PC-3 (cell line): Measurements from ENCODE around the gene CD44. TPM values are rescaled to one million over a fixed set of nuclear protein-coding genes. Genes with fewer than 3 reads are reported as not detected.

ENCODE experiments used
- ATAC-seq: fragments of 200-7000 bp; cut with Tn5 transposase; 2 replicates; pipeline ENCODE4 v1.9.1; 2020; ENCODE audit warnings: mild to moderate bottlenecking, moderate library complexity
- BruUV-seq: library from RNA; stranded (reverse); fragments of 400-500 nt; replicated peaks from 2 replicates; lab custom pipeline; 2021; lab: Mats Ljungman, UMichigan
- CTCF ChIA-PET: fragments of 300-600 bp; sonication (Branson Sonifier 250); formaldehyde crosslinking; loops from one replicate; lab custom pipeline; 2022; ENCODE audit warnings: antibody characterized with exemption; lab: Charles Lee
- POLR2A ChIA-PET: fragments of 300-600 bp; sonication (Branson Sonifier 250); formaldehyde crosslinking; loops from one replicate; lab custom pipeline; 2022; ENCODE audit warnings: antibody characterized with exemption; ENCODE audit not compliant: unreplicated experiment; lab: Charles Lee
- DNase-seq: peaks from one replicate; pipeline ENCODE4 v3.0.0-alpha.2; 2015
- H2AFZ ChIP-seq: fragments of 300-600 bp; sonication (generic); 2 replicates; pipeline ENCODE4 v1.6.0; 2016; ENCODE audit warnings: antibody characterized with exemption, low read length
- H3F3A ChIP-seq: fragments of 300-600 bp; sonication (generic); one replicate; pipeline ENCODE4 v1.6.0; 2017; ENCODE audit warnings: antibody characterized with exemption, low read length, control low read depth, mild to moderate bottlenecking; ENCODE audit not compliant: unreplicated experiment
- H3K27ac ChIP-seq: fragments of 300-600 bp; sonication (generic); 2 replicates; pipeline ENCODE4 v1.5.1; 2016; ENCODE audit warnings: mild to moderate bottlenecking, low read length
- H3K27me3 ChIP-seq: fragments of 300-600 bp; sonication (generic); 2 replicates; pipeline ENCODE4 v1.6.1; 2016; ENCODE audit warnings: low read length, mixed read lengths
- H3K36me3 ChIP-seq: fragments of 300-600 bp; sonication (generic); 2 replicates; pipeline ENCODE4 v1.6.1; 2016; ENCODE audit warnings: low read depth, mixed run types, low read length, mixed read lengths
- H3K4me1 ChIP-seq: fragments of 300-600 bp; sonication (generic); 2 replicates; pipeline ENCODE4 v1.5.1; 2016; ENCODE audit warnings: low read length; ENCODE audit not compliant: insufficient read depth
- H3K4me2 ChIP-seq: fragments of 300-600 bp; sonication (generic); 2 replicates; pipeline ENCODE4 v1.6.0; 2016; ENCODE audit warnings: low read length
- H3K4me3 ChIP-seq: fragments of 300-600 bp; sonication (generic); 2 replicates; pipeline ENCODE4 v1.5.1; 2016; ENCODE audit warnings: mild to moderate bottlenecking, low read length, mixed read lengths
- H3K79me2 ChIP-seq: fragments of 300-600 bp; sonication (generic); 2 replicates; pipeline ENCODE4 v1.6.1; 2017; ENCODE audit warnings: low read length, mixed read lengths
- H3K9ac ChIP-seq: fragments of 300-600 bp; sonication (generic); 2 replicates; pipeline ENCODE4 v1.6.0; 2016; ENCODE audit warnings: mild to moderate bottlenecking, low read length
- H3K9me2 ChIP-seq: fragments of 300-600 bp; sonication (generic); replicated peaks from 2 replicates; pipeline ENCODE4 v1.6.1; 2016; ENCODE audit warnings: mixed run types, low read length, mixed read lengths
- H3K9me3 ChIP-seq: fragments of 300-600 bp; sonication (generic); 2 replicates; pipeline ENCODE4 v1.6.1; 2016; ENCODE audit warnings: low read length, mixed read lengths
- H4K20me1 ChIP-seq: fragments of 300-600 bp; sonication (generic); 2 replicates; pipeline ENCODE4 v1.6.1; 2016; ENCODE audit warnings: low read length, mixed read lengths
- EZH2 ChIP-seq: fragments of 300-600 bp; sonication (generic); IDR thresholded peaks from one replicate; pipeline ENCODE4 v1.6.1; 2017; ENCODE audit warnings: antibody characterized with exemption, mild to moderate bottlenecking, low read length; ENCODE audit not compliant: unreplicated experiment
- EZH2phosphoT487 ChIP-seq: fragments of 300-600 bp; sonication (generic); IDR thresholded peaks from 2 replicates; pipeline ENCODE4 v1.6.1; 2018; ENCODE audit warnings: mild to moderate bottlenecking, antibody characterized with exemption, low read length, borderline replicate concordance
- intact Hi-C: fragments of 100-400 bp; cut with micrococcal nuclease; formaldehyde crosslinking; loops from 2 replicates; pipeline ENCODE4 v1.9.0; 2023
- total RNA-seq: library from RNA; depleted of rRNA; stranded (reverse); fragments of >200 nt; gene quantifications from 2 replicates; pipeline ENCODE4 v1.2.3, GENCODE V29; 2014
- TF ChIP-seq, protein P1 (sequence below): fragments of 300-600 bp; sonication (generic); conservative IDR thresholded peaks from 2 replicates; pipeline ENCODE4 v1.5.1; 2017; ENCODE audit warnings: antibody characterized with exemption, low read depth, mild to moderate bottlenecking, low read length

The CD44 gene
- total RNA-seq, 1 experiment from 2014 or later = 181 TPM

GRCh38 chr11:35214226-35214770, 75.3 kb downstream of the CD44 start:
- no peak overlapping the region for H3K9ac ChIP-seq
- TF ChIP-seq, protein P1, sequence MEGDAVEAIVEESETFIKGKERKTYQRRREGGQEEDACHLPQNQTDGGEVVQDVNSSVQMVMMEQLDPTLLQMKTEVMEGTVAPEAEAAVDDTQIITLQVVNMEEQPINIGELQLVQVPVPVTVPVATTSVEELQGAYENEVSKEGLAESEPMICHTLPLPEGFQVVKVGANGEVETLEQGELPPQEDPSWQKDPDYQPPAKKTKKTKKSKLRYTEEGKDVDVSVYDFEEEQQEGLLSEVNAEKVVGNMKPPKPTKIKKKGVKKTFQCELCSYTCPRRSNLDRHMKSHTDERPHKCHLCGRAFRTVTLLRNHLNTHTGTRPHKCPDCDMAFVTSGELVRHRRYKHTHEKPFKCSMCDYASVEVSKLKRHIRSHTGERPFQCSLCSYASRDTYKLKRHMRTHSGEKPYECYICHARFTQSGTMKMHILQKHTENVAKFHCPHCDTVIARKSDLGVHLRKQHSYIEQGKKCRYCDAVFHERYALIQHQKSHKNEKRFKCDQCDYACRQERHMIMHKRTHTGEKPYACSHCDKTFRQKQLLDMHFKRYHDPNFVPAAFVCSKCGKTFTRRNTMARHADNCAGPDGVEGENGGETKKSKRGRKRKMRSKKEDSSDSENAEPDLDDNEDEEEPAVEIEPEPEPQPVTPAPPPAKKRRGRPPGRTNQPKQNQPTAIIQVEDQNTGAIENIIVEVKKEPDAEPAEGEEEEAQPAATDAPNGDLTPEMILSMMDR = no peak
- TF ChIP-seq EZH2phosphoT487 (no peak), EZH2 (no peak)
- no peaks in the 10 kb centered on the region for H3K79me2 ChIP-seq
- no peak overlapping the region for H3K4me3 ChIP-seq
- no peaks in the 10 kb centered on the region for H3K9me2 ChIP-seq
- H2AFZ ChIP-seq = no peak overlapping the region
- peaks cover 47% of the 10 kb centered on the region for H3K36me3 ChIP-seq
- no peaks in the 10 kb centered on the region for H3K27me3 ChIP-seq
- H3K9me3 ChIP-seq = no peaks in the 10 kb centered on the region
- no peaks in the 10 kb centered on the region for H3F3A ChIP-seq
- H3K4me2 ChIP-seq = peak overlapping the region; percentile 28; the same call in 1 of the 2 replicates
- intact Hi-C loops = no loop called here
- DNase-seq = peak; percentile 16
- ATAC-seq = peak; percentile 9; the same call in 1 of the 2 replicates
- no TSS peak for BruUV-seq
- H3K4me1 ChIP-seq = peaks cover 23% of the 10 kb centered on the region
- H4K20me1 ChIP-seq = no peaks in the 10 kb centered on the region
- CTCF ChIA-PET = no interaction called here
- peak overlapping the region; percentile 74 for H3K27ac ChIP-seq
- POLR2A ChIA-PET = no interaction called here

- TF ChIP-seq EZH2 = no peak
- TF ChIP-seq, protein P1 = no peak
- TF ChIP-seq EZH2phosphoT487 = no peak
- ChIA-PET POLR2A (no interaction called here), CTCF (no interaction called here)
- no TSS peak for BruUV-seq
- Histone ChIP-seq H2AFZ (no peak overlapping the region), H3K9me2 (no peaks in the 10 kb centered on the region), H3K9ac (peak overlapping the region; percentile 21; the same call in 1 of the 2 replicates), H3K4me2 (peak overlapping the region; percentile 28), H3K4me1 (peaks cover 23% of the 10 kb centered on the region), H3K36me3 (peaks cover 52% of the 10 kb centered on the region), H3K27ac (peak overlapping the region; percentile 74), H3F3A (no peaks in the 10 kb centered on the region), H4K20me1 (no peaks in the 10 kb centered on the region), H3K9me3 (no peaks in the 10 kb centered on the region), H3K27me3 (no peaks in the 10 kb centered on the region), H3K4me3 (no peak overlapping the region), H3K79me2 (no peaks in the 10 kb centered on the region)
- ATAC-seq = peak; percentile 85
- intact Hi-C loops = no loop called here
- peak; percentile 82 for DNase-seq
These were observed 75.8 kb downstream of the CD44 start for GRCh38 chr11:35214792-35215193.

- POLR2A ChIA-PET = no interaction called here
- intact Hi-C loops = no loop called here
- no TSS peak for BruUV-seq
- no peaks in the 10 kb centered on the region for H3K9me3 ChIP-seq
- no peak for TF ChIP-seq EZH2phosphoT487
- TF ChIP-seq, protein P1 = no peak
- TF ChIP-seq EZH2 = no peak
- DNase-seq (no peak), ATAC-seq (no peak)
- H3K36me3 ChIP-seq = peaks cover 56% of the 10 kb centered on the region
- no peak overlapping the region for H3K27ac ChIP-seq
- no peaks in the 10 kb centered on the region for H3F3A ChIP-seq
- no peaks in the 10 kb centered on the region for H4K20me1 ChIP-seq
- H3K4me3 ChIP-seq = no peak overlapping the region
- CTCF ChIA-PET = no interaction called here
- no peaks in the 10 kb centered on the region for H3K27me3 ChIP-seq
- H3K9me2 ChIP-seq = no peaks in the 10 kb centered on the region
- peaks cover 23% of the 10 kb centered on the region for H3K4me1 ChIP-seq
- H3K9ac ChIP-seq = no peak overlapping the region
- H3K4me2 ChIP-seq = no peak overlapping the region
- H2AFZ ChIP-seq = no peak overlapping the region
- H3K79me2 ChIP-seq = no peaks in the 10 kb centered on the region
These were observed 77.0 kb downstream of the CD44 start for GRCh38 chr11:35215945-35216344.
